Rectal smooth muscle tissue (tissue), 1 donor: Measurements from ENCODE around the gene MS4A15.

ENCODE experiments used
- H3K27ac ChIP-seq: one replicate; pipeline ENCODE4 v1.7.0; 2013; ENCODE audit warnings: low read depth, low read length, inconsistent platforms
- H3K27me3 ChIP-seq: one replicate; pipeline ENCODE4 v1.7.0; 2013; ENCODE audit warnings: low read length; ENCODE audit not compliant: control insufficient read depth, insufficient read depth
- H3K36me3 ChIP-seq: one replicate; pipeline ENCODE4 v1.7.0; 2013; ENCODE audit warnings: low read length; ENCODE audit not compliant: control insufficient read depth, insufficient read depth
- H3K4me1 ChIP-seq: one replicate; pipeline ENCODE4 v1.7.0; 2013; ENCODE audit warnings: low read length; ENCODE audit not compliant: control insufficient read depth, insufficient read depth
- H3K4me3 ChIP-seq: one replicate; pipeline ENCODE4 v1.7.0; 2013; ENCODE audit warnings: low read length
- H3K9ac ChIP-seq: one replicate; pipeline ENCODE4 v1.7.0; 2013; ENCODE audit warnings: low read length

MS4A15 gene

DNA sequence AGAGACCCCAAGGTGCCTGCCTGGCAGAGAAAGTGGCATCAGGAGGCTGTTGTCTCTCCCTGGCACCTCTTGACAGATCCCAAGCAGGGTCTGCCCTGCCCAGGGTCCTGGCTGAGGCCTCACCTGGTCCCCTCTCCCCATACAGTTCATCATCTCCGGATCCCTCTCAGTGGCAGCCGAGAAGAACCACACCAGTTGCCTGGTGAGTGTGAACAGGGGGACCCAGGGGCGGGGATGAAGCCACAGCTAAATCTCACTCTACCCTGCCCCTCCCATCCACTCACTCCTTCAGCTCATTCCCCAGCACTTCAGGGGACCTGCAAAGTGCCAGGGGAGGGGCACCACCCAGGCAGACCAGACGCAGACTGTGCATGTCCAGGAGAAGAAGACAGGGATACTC lies 14.5 kb downstream of the MS4A15 start:
- H3K27ac ChIP-seq = no peak overlapping the region
- H3K9ac ChIP-seq = no peak overlapping the region
- H3K4me1 ChIP-seq = no peaks in the 10 kb centered on the region
- H3K4me3 ChIP-seq = no peak overlapping the region
- no peaks in the 10 kb centered on the region for H3K36me3 ChIP-seq
- H3K27me3 ChIP-seq = peaks cover 2% of the 10 kb centered on the region

DNA sequence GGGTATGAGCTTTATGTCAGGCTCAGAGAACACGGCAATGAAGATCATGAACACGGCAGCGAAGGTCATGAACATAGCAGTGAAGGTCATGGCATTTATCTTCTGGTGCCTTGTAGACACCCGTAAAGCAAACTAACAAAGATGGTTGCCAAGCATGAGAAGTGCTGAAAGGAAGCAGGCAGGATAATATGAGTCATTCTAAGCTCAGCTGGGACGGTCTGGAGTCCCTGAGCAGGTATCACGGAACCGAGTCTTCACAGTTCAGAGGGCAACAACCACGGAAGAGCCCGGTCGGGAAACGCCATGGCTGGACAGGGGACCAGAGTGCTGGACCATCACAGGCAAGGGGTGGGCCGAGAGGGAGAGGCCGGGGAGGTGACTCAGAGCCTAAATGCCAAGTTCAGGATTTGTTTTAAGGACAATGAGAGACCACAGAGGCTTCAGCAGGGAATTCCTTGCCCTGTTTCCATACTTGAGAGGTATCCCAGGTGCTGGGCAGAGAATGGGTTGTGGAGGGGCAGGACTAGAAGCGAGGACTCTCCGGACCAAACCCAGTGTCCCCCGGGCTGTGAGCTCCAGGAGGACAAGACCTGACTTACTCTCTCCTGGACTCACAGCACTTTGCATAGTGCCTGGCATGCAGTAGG lies 15.3 kb downstream of the MS4A15 start:
- H3K36me3 ChIP-seq = no peaks in the 10 kb centered on the region
- no peak overlapping the region for H3K4me3 ChIP-seq
- no peak overlapping the region for H3K27ac ChIP-seq
- H3K9ac ChIP-seq = no peak overlapping the region
- H3K4me1 ChIP-seq = no peaks in the 10 kb centered on the region
- peaks cover 2% of the 10 kb centered on the region for H3K27me3 ChIP-seq

DNA sequence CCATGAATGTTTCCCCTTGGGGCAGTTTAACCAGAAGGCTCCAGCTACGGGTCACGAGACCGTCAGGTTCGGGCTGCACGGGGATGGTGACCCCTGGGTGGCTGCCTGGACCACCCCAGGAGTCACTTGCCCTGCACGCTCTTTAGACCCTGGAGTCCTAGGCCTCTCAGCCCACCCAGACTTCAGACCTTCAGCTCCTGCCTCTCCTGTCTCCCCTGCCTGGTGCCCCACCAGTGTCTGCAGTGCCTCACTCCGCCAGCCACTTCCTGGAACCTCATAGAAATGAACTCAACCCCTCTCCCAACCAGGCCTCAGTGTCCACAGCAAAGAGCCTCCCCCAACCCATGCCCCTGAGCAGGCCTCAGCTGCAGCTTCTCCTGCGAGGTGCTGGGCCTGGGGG lies 16.0 kb downstream of the MS4A15 start:
- no peaks in the 10 kb centered on the region for H3K36me3 ChIP-seq
- no peaks in the 10 kb centered on the region for H3K4me1 ChIP-seq
- peaks cover 2% of the 10 kb centered on the region for H3K27me3 ChIP-seq
- H3K4me3 ChIP-seq = no peak overlapping the region
- H3K27ac ChIP-seq = no peak overlapping the region
- no peak overlapping the region for H3K9ac ChIP-seq

DNA sequence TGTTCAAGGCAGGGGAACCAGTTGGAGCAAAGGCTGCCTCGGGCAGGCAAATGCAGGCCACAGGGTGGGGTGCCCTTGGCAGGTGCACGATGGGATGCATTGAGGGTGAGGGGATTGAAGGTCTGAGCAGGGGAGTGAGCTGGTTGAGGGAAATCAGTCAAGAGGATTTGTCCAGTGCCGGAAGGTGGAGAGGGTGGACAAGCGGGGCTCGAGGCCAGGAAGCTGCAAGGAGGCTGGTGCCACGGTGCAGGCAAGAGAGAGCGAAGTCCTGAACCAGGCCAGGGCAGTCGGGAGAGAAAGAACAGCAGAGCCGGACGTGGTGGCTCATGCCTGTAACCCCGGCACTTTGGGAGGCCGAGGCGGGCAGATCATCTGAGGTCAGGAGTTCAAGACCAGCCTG lies 18.1 kb downstream of the MS4A15 start:
- no peak overlapping the region for H3K9ac ChIP-seq
- peaks cover 2% of the 10 kb centered on the region for H3K27me3 ChIP-seq
- H3K4me1 ChIP-seq = no peaks in the 10 kb centered on the region
- no peaks in the 10 kb centered on the region for H3K36me3 ChIP-seq
- no peak overlapping the region for H3K27ac ChIP-seq
- H3K4me3 ChIP-seq = no peak overlapping the region

DNA sequence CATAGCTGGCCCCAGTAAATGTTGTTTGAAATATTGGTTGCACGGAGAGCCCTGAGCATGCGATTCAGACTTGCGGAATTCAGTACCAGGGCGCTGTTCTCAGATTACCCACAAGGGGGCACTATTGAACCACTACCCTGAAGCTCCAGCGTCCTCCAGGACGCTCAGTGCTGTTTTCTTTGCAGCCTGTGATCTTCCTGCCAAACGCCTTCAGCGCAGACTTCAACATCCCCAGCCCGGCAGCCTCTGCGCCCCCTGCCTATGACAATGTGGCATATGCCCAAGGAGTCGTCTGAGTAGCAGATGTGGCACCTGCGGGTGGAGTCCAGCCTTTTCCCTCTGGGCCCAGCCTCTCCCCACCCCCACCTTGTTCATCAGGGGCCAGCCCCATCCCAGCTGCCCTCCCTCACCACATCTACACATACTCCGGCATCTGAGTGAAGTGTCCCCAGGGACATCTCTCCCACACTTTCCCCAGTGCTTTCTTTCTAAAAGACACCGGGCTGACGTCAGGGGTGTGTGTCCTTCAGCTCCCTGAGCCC lies 18.8 kb downstream of the MS4A15 start:
- no peak overlapping the region for H3K9ac ChIP-seq

DNA sequence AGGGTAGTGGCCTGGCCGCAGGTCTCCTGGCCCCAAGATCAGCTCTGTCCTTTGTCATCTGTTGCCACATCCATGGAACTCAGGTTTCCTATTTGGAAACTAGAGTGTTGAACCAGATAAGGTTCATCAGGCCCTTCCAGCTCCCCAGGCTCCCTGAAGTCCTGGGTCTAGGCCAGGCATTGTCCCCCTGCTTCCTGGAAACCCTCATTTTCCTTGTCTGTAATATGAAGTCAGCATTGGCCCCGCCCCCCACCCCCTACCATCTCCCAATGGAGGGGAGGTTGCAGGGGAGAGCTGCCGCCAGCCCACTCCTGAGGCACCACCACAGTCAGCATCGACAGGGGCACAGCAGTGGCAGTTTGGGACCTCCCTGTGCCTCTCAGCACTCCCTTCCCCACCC lies 19.5 kb downstream of the MS4A15 start:
- Histone ChIP-seq H3K4me1 (no peaks in the 10 kb centered on the region), H3K9ac (no peak overlapping the region), H3K4me3 (no peak overlapping the region), H3K36me3 (no peaks in the 10 kb centered on the region), H3K27ac (no peak overlapping the region), H3K27me3 (peaks cover 2% of the 10 kb centered on the region)

More for the DNA sequence above, 18.8 kb downstream of the MS4A15 start:
- peaks cover 2% of the 10 kb centered on the region for H3K27me3 ChIP-seq
- H3K27ac ChIP-seq = no peak overlapping the region
- no peak overlapping the region for H3K4me3 ChIP-seq
- H3K36me3 ChIP-seq = no peaks in the 10 kb centered on the region
- no peaks in the 10 kb centered on the region for H3K4me1 ChIP-seq

DNA sequence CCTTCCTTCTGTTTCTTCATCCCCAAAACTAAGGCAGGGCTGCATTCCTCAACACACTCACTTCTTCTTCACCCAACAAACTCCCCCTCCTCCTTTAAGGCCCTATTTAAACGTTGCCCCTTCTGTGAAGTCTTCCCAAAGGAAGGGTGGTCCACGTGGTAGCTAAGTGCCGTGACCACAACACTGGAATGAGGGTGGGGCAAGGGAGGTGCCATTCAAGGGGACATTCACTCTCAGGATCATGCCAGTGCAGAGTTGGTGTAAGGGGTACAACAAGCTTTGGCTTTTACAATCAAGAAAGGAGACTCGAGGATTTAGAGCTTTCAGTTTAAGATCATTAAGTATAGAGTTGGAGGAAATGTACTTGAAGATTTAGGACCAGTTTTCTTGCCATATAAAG lies 20.4 kb downstream of the MS4A15 start:
- Histone ChIP-seq H3K4me3 (no peak overlapping the region), H3K4me1 (no peaks in the 10 kb centered on the region), H3K36me3 (no peaks in the 10 kb centered on the region), H3K27ac (no peak overlapping the region), H3K27me3 (no peaks in the 10 kb centered on the region), H3K9ac (no peak overlapping the region)

DNA sequence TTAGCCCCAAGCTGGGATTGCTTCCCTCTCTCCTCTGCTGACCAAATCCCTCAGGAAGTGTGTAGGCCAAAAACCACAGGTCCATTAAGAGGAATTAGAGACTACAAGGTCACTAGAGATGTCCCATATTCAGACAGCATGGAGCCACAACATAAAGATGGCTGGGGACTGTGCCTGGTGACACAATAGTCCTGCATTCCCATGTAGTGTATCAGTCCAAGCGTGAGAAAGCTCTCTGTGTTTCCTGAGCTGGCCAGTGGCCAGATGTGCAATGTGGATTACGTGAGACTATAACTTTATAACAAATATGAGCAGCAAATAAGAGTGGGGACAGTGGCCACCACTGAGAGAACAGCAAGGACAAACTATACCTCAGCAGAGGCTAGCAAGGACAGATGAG lies 20.9 kb downstream of the MS4A15 start:
- H3K4me1 ChIP-seq = no peaks in the 10 kb centered on the region
- H3K27ac ChIP-seq = no peak overlapping the region

DNA sequence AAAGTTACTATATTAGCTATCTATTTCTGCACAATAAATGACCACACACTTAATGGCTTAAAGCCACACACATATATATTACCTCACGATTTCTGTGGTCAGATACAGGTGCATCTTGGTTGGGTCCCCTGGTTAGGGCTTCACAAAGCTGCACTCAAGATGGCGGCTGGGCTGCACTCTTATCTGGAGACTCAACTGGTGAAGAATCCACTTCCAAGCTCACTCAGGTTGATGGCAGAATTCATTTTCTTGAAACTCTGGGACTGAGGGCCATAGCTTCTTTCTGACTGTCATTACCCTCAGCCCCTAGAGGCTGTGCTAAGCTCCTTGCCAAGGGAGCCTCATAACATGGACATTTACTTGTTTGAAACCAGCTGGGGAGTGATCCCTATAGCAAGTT lies 23.4 kb downstream of the MS4A15 start:
- H3K9ac ChIP-seq = no peak overlapping the region
- no peaks in the 10 kb centered on the region for H3K36me3 ChIP-seq
- H3K27me3 ChIP-seq = no peaks in the 10 kb centered on the region
- H3K4me1 ChIP-seq = no peaks in the 10 kb centered on the region
- no peak overlapping the region for H3K27ac ChIP-seq
- H3K4me3 ChIP-seq = no peak overlapping the region

More for the DNA sequence above, 20.9 kb downstream of the MS4A15 start:
- Histone ChIP-seq H3K36me3 (no peaks in the 10 kb centered on the region), H3K27me3 (no peaks in the 10 kb centered on the region), H3K4me3 (no peak overlapping the region), H3K9ac (no peak overlapping the region)

DNA sequence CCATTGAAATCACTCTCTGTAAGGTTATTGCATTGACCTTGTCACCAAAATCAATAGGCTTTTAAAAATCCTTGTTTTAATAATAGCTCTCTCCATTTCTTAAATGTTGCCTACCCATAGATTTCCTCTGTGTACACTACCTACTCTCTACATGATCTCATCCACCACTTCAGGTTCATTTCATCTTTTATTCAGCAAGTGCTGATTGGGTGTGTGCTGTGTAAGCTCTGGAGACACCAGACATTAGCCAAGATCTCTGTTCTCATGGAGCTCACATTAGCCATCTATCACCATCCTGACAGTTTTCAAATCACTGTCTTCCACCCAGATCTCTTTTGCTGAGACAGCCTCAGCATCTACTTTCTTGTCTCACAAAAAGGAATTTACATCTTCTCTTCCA lies 24.1 kb downstream of the MS4A15 start:
- Histone ChIP-seq H3K27me3 (no peaks in the 10 kb centered on the region), H3K36me3 (no peaks in the 10 kb centered on the region), H3K4me3 (no peak overlapping the region)

DNA sequence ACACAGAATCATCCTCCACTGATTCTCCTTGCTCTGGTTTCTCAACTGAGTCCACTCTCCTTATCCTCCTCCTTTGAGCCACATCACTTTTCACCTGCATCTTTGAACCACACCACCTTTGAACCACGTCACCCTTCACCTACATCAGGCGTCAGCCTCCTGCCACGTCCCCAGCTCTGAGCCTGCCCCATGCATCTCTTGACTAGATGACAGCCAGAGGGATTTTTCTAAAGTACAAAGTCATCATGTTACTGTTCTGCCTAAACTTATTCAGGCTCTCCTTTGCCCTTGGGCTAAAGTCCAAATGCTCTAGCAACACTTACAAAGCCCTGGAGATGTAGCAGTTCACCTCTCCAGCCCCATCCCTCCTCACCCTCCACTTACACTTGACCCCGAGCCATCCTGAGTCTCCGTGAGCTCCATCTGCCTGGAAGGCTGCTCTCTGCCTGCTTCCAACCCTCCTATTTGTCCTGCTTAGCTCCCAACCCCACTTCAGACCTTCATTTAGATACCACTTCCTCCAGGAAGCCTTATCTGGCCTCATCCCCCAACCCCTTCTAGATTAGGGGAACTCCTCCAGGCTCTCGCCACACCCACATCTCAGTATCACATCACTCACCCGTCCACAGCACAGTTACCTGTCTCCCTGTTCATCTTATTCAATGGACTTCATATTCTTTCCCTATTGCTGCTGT lies 24.8 kb downstream of the MS4A15 start:
- Histone ChIP-seq H3K27me3 (no peaks in the 10 kb centered on the region), H3K4me3 (no peak overlapping the region), H3K36me3 (no peaks in the 10 kb centered on the region), H3K27ac (no peak overlapping the region), H3K4me1 (no peaks in the 10 kb centered on the region), H3K9ac (no peak overlapping the region)

More for the DNA sequence above, 24.1 kb downstream of the MS4A15 start:
- no peak overlapping the region for H3K27ac ChIP-seq
- H3K4me1 ChIP-seq = no peaks in the 10 kb centered on the region
- H3K9ac ChIP-seq = no peak overlapping the region

DNA sequence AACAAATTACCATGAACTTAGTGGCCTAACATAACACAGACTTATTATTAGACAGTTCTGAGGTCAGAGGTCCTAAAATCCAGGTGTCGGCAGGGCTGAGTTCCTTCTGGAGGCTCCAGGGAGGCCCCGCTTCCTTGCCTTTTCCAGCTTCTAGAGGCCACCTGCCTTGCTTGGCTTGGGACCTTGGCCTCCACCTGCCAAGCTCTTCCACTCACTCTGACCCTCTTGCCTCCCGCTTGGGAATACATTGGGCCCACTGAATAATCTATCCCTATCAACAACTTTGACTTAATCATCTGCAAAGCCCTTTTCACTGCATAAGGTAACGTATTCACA lies 25.3 kb downstream of the MS4A15 start:
- Histone ChIP-seq H3K27me3 (no peaks in the 10 kb centered on the region), H3K27ac (no peak overlapping the region), H3K36me3 (no peaks in the 10 kb centered on the region), H3K9ac (no peak overlapping the region), H3K4me3 (no peak overlapping the region), H3K4me1 (no peaks in the 10 kb centered on the region)
